H1 (cell line): Measurements from ENCODE around the gene RNF39. TPM values are rescaled to one million over a fixed set of nuclear protein-coding genes. Genes with fewer than 3 reads are reported as not detected.
A peak's percentile ranks its signal among the peaks of the same experiment; 100 is the strongest.

ENCODE experiments used
- CHD7 ChIP-seq: fragments of 300-600 bp; sonication (generic); IDR thresholded peaks from 2 replicates; pipeline ENCODE4 v1.7.1; 2012; ENCODE audit warnings: low read length, moderate library complexity, mild to moderate bottlenecking, inconsistent platforms; ENCODE audit not compliant: insufficient replicate concordance
- CTBP2 ChIP-seq: IDR thresholded peaks from 2 replicates; pipeline ENCODE4 v1.7.0; 2011; ENCODE audit warnings: borderline replicate concordance, mild to moderate bottlenecking, moderate library complexity, mixed read lengths, low read length; ENCODE audit not compliant: insufficient read depth, insufficient read length
- KDM4A ChIP-seq: IDR thresholded peaks from one replicate; pipeline ENCODE4 v1.7.1; 2012; ENCODE audit warnings: low read depth, mild to moderate bottlenecking, moderate library complexity, low read length, inconsistent platforms; ENCODE audit not compliant: severe bottlenecking
- MAFK ChIP-seq: IDR thresholded peaks from 2 replicates; pipeline ENCODE4 v1.6.1; 2012; ENCODE audit warnings: low read depth, mild to moderate bottlenecking, improper control_type of control experiment, low read length
- MAX ChIP-seq: IDR thresholded peaks from 2 replicates; pipeline ENCODE4 v1.6.1; 2012; ENCODE audit warnings: inconsistent platforms
- polyA plus RNA-seq, 7 experiments: library from polyadenylated mRNA; depleted of rRNA in 3 of 7; stranded (reverse) in 5 of 7; unstranded in 2 of 7; fragments of >200 nt in 5 of 7; fragments of 200-250 nt in 2 of 7; gene quantifications; 1 replicate in 5 of 7; 2 replicates in 1 of 7; 4 replicates in 1 of 7; pipeline versions ENCODE4 v1.2.1 to v1.2.3, GENCODE V29; 2011 to 2013; ENCODE audit warnings: missing spikeins in 2 of 7, mixed read lengths in 2 of 7
- total RNA-seq: library from RNA; stranded (reverse); fragmentation: NEBNext Ultra II Directional; extraction: Animal tissue kit (Norgen Biotek cat#: 25700); gene quantifications from 2 replicates; pipeline ENCODE4 v1.2.1, GENCODE V29; 2021

RNF39 gene
- total and polyA plus RNA-seq, 2 of the 8 experiments (the other 6 are each of a cell fraction or from before 2014, with no cell fraction given), result 1.4 to 2.3 TPM

- TF ChIP-seq MAX, result peak; percentile 80
- TF ChIP-seq MAFK, result no peak
- TF ChIP-seq CHD7, result no peak
- TF ChIP-seq KDM4A, result no peak
- no peak for TF ChIP-seq CTBP2
Measured at GRCh38 chr6:30091577-30092381, 16.2 kb upstream of the RNF39 start (continued).
